HepG2 (cell line): ENCODE data around the gene CS. TPM values are rescaled to one million over a fixed set of nuclear protein-coding genes. Genes with fewer than 3 reads are reported as not detected.

Experiments
- ARID5B ChIP-seq: IDR thresholded peaks from 2 replicates; pipeline ENCODE4 v1.4.0; 2020; ENCODE audit warnings: mild to moderate bottlenecking, missing genetic modification reagents
- CBX1 ChIP-seq: IDR thresholded peaks from one replicate; pipeline ENCODE4 v1.6.1; 2016; ENCODE audit warnings: antibody characterized with exemption, low read depth
- HHEX ChIP-seq: IDR thresholded peaks from 2 replicates; pipeline ENCODE4 v1.6.1; 2016; ENCODE audit warnings: control low read depth
- RNF219 ChIP-seq: sonication (generic); formaldehyde crosslinking; IDR thresholded peaks from 2 replicates; pipeline ENCODE4 v1.5.0; 2020; ENCODE audit warnings: mild to moderate bottlenecking, missing genetic modification reagents
- RXRA ChIP-seq: sonication (generic); formaldehyde crosslinking; IDR thresholded peaks from 2 replicates; pipeline ENCODE4 v1.5.1; 2020; ENCODE audit warnings: missing genetic modification reagents
- RXRB ChIP-seq: IDR thresholded peaks from 2 replicates; pipeline ENCODE4 v1.6.1; 2016; ENCODE audit warnings: borderline replicate concordance, missing genetic modification reagents, missing compliant biosample characterization
- TBL1XR1 ChIP-seq: fragments of 150-350 bp; IDR thresholded peaks from 2 replicates; pipeline ENCODE4 v1.6.1; 2014; ENCODE audit warnings: borderline replicate concordance, low read length; ENCODE audit not compliant: partially characterized antibody
- polyA plus RNA-seq, 8 experiments: library from polyadenylated mRNA; depleted of rRNA in 3 of 8; stranded (reverse) in 7 of 8; unstranded in 1 of 8; fragments of >200 nt; fragmentation: Illumina TruSeq in 4 of 8; extraction: Trizol in 4 of 8; gene quantifications; 2 replicates each; pipeline versions ENCODE4 v1.2.1 to v1.2.3, GENCODE V29; 2011 to 2016; ENCODE audit warnings: low read depth in 4 of 8, missing spikeins in 1 of 8, mixed read lengths in 1 of 8; ENCODE audit not compliant: insufficient read depth in 1 of 8
- total RNA-seq, 5 experiments: library from RNA; depleted of rRNA; stranded (reverse); fragments of >200 nt; fragmentation: Illumina TruSeq; extraction: Trizol; gene quantifications; 2 replicates each; pipeline ENCODE4 v1.2.3, GENCODE V29; 2016; ENCODE audit warnings: low read depth in 1 of 5

CS gene
- total and polyA plus RNA-seq, 2 of the 13 experiments (the other 11 are each of a cell fraction or from before 2014, with no cell fraction given): 173 to 175 TPM

- TF ChIP-seq RXRB: peak; percentile 97
- TF ChIP-seq RNF219 (CRISPR knock-in tag): no peak
- 0 out of 2 replicates have a peak, but pooled peaks have one; percentile 26 for TF ChIP-seq ARID5B
- TF ChIP-seq TBL1XR1: peak; percentile 16
- peak; percentile 11 for TF ChIP-seq CBX1
- no peak for TF ChIP-seq HHEX (CRISPR knock-in tag)
- TF ChIP-seq RXRA (CRISPR knock-in tag): peak; percentile 98
Measured at GRCh38 chr12:56267443-56268071, 32.6 kb downstream of the CS start (continued).
